Measurements from ENCODE around the gene CAPN8.

Gene CAPN8

GRCh38 chr1:223621312-223621734 is 44.2 kb downstream of the CAPN8 start:
- peaks cover 4% of the 10 kb centered on the region for H3K36me3 Mint-ChIP-seq (ENCODE audit: low read depth)
- peaks cover 5% of the 10 kb centered on the region for H3K27me3 Mint-ChIP-seq (ENCODE audit: low read depth, poor library complexity)
- H3K27ac Mint-ChIP-seq = peak overlapping the region; percentile 98
- H3K4me3 Mint-ChIP-seq = no peak overlapping the region
- H3K4me1 Mint-ChIP-seq = peaks cover 76% of the 10 kb centered on the region
- peaks cover 3% of the 10 kb centered on the region for H3K9me3 Mint-ChIP-seq
- DNase-seq = no peak
- TF ChIP-seq CTCF (IDR thresholded peaks at IDR 0.05) = no peak

GRCh38 chr1:223620297-223620897 is 45.1 kb downstream of the CAPN8 start:
- Mint-ChIP-seq H3K27ac (peak overlapping the region; percentile 54), H3K9me3 (no peaks in the 10 kb centered on the region), H3K4me3 (no peak overlapping the region), H3K36me3 (ENCODE audit: low read depth) (no peaks in the 10 kb centered on the region), H3K4me1 (peaks cover 70% of the 10 kb centered on the region), H3K27me3 (ENCODE audit: low read depth, poor library complexity) (peaks cover 6% of the 10 kb centered on the region)
- TF ChIP-seq CTCF (IDR thresholded peaks at IDR 0.05) = no peak
- DNase-seq = no peak

- no peak for DNase-seq
- H3K9me3 Mint-ChIP-seq = peaks cover 3% of the 10 kb centered on the region
- no peaks in the 10 kb centered on the region for H3K36me3 Mint-ChIP-seq (ENCODE audit: low read depth)
- H3K27me3 Mint-ChIP-seq (ENCODE audit: low read depth, poor library complexity) = peaks cover 6% of the 10 kb centered on the region
- TF ChIP-seq CTCF (IDR thresholded peaks at IDR 0.05) = no peak
- H3K4me3 Mint-ChIP-seq = no peak overlapping the region
- no peak overlapping the region for H3K27ac Mint-ChIP-seq
- H3K4me1 Mint-ChIP-seq = peaks cover 70% of the 10 kb centered on the region
These were observed 46.8 kb downstream of the CAPN8 start for GRCh38 chr1:223618680-223619079.

GRCh38 chr1:223617323-223618070 is 48.0 kb downstream of the CAPN8 start:
- no peak for DNase-seq

GRCh38 chr1:223616586-223616985 is 48.9 kb downstream of the CAPN8 start:
- H3K36me3 Mint-ChIP-seq (ENCODE audit: low read depth) = peaks cover 2% of the 10 kb centered on the region
- peaks cover 6% of the 10 kb centered on the region for H3K27me3 Mint-ChIP-seq (ENCODE audit: low read depth, poor library complexity)
- no peak overlapping the region for H3K4me3 Mint-ChIP-seq
- DNase-seq = no peak
- peaks cover 13% of the 10 kb centered on the region for H3K9me3 Mint-ChIP-seq
- TF ChIP-seq CTCF (IDR thresholded peaks at IDR 0.05) = no peak
- peaks cover 51% of the 10 kb centered on the region for H3K4me1 Mint-ChIP-seq
- no peak overlapping the region for H3K27ac Mint-ChIP-seq

More at GRCh38 chr1:223617323-223618070, 48.0 kb downstream of the CAPN8 start:
- Mint-ChIP-seq H3K4me3 (no peak overlapping the region), H3K27me3 (ENCODE audit: low read depth, poor library complexity) (peaks cover 6% of the 10 kb centered on the region), H3K9me3 (peaks cover 4% of the 10 kb centered on the region), H3K4me1 (peaks cover 59% of the 10 kb centered on the region), H3K36me3 (ENCODE audit: low read depth) (no peaks in the 10 kb centered on the region), H3K27ac (no peak overlapping the region)
- TF ChIP-seq CTCF (IDR thresholded peaks at IDR 0.05) = no peak
